ENCODE data around the gene KRT10.
"Not testable (repeated sequence)": the region's sequence is repeated elsewhere in the genome, so short reads cannot be mapped to it uniquely, and the experiment has no call there.

KRT10 gene

GRCh38 chr17:40830085-40830776 is 7.8 kb upstream of the KRT10 start:
- DNase-seq, result no peak

GRCh38 chr17:40828454-40829044 is 6.1 kb upstream of the KRT10 start:
- DNase-seq, result no peak

GRCh38 chr17:40827746-40828453 is 5.5 kb upstream of the KRT10 start:
- no peak for DNase-seq

- no peak for DNase-seq
Measured at GRCh38 chr17:40825599-40825998, 3.2 kb upstream of the KRT10 start.

- no peak for DNase-seq
Measured at GRCh38 chr17:40824015-40824832, 1.8 kb upstream of the KRT10 start.

GRCh38 chr17:40821536-40821935 is 878 bp downstream of the KRT10 start:
- no peak for DNase-seq

GRCh38 chr17:40820228-40820838 is 2.1 kb downstream of the KRT10 start:
- DNase-seq, result no peak

- DNase-seq, result no peak
Measured at GRCh38 chr17:40819528-40820125, 2.8 kb downstream of the KRT10 start.

- peak; percentile 54 for DNase-seq
Measured at GRCh38 chr17:40818733-40819527, 3.5 kb downstream of the KRT10 start.

GRCh38 chr17:40818343-40818732 is 4.1 kb downstream of the KRT10 start:
- no peak for DNase-seq

- DNase-seq, result no peak
Measured at GRCh38 chr17:40817103-40817682, 5.2 kb downstream of the KRT10 start.

GRCh38 chr17:40816569-40816968 is 5.8 kb downstream of the KRT10 start:
- no peak for DNase-seq

- DNase-seq, result no peak
Measured at GRCh38 chr17:40815381-40815780, 7.0 kb downstream of the KRT10 start.

GRCh38 chr17:40814657-40815056 is 7.8 kb downstream of the KRT10 start:
- DNase-seq, result not testable (repeated sequence)

- DNase-seq, result no peak
Measured at GRCh38 chr17:40813804-40814203, 8.6 kb downstream of the KRT10 start.

GRCh38 chr17:40812639-40813038 is 9.8 kb downstream of the KRT10 start:
- no peak for DNase-seq

GRCh38 chr17:40810494-40810893 is 11.9 kb downstream of the KRT10 start:
- DNase-seq, result no peak

- DNase-seq, result no peak
Measured at GRCh38 chr17:40809721-40810421, 12.5 kb downstream of the KRT10 start.

- DNase-seq, result no peak
Measured at GRCh38 chr17:40806131-40806530, 16.3 kb downstream of the KRT10 start.

- DNase-seq, result peak; percentile 74
Measured at GRCh38 chr17:40803617-40804082, 18.8 kb downstream of the KRT10 start.

All from NCI-H748 treated with DMSO at 0.1 percent for 48 hours (cell line).